Astrocyte (in vitro differentiated cells and primary cell): ENCODE data around the gene CD99.

ENCODE experiments used
- EZH2 ChIP-seq: IDR thresholded peaks from 2 replicates; pipeline ENCODE4 v1.6.1; 2012; ENCODE audit warnings: mild to moderate bottlenecking, low read length, inconsistent platforms; ENCODE audit not compliant: insufficient read depth
- TF ChIP-seq, protein P1 (sequence below): IDR thresholded peaks from 2 replicates; pipeline ENCODE4 v1.5.1; 2011; ENCODE audit warnings: low read depth, mild to moderate bottlenecking, inconsistent platforms, low read length, moderate library complexity; ENCODE audit not compliant: insufficient read depth

DNA sequence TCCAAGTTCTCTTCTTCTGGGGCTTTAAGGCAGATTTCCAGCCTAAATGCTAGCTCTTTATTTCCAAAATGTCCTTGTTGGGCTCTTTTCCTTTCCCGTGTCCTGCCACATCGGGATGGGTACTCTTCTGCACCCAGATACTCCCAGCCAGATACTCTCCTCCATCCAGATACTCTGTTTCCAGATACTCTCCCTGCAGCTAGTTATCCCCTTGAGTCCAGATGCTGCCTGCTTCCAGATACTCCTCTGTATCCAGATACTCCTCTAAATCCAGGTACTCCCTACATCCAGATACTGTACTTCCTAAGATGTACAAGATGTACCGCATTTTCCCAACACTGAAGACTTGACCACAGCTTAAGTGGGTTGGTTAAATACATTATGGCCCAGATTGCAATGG is 50.3 kb downstream of the CD99 start:
- TF ChIP-seq, protein P1, sequence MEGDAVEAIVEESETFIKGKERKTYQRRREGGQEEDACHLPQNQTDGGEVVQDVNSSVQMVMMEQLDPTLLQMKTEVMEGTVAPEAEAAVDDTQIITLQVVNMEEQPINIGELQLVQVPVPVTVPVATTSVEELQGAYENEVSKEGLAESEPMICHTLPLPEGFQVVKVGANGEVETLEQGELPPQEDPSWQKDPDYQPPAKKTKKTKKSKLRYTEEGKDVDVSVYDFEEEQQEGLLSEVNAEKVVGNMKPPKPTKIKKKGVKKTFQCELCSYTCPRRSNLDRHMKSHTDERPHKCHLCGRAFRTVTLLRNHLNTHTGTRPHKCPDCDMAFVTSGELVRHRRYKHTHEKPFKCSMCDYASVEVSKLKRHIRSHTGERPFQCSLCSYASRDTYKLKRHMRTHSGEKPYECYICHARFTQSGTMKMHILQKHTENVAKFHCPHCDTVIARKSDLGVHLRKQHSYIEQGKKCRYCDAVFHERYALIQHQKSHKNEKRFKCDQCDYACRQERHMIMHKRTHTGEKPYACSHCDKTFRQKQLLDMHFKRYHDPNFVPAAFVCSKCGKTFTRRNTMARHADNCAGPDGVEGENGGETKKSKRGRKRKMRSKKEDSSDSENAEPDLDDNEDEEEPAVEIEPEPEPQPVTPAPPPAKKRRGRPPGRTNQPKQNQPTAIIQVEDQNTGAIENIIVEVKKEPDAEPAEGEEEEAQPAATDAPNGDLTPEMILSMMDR, result no peak
- no peak for TF ChIP-seq EZH2
